Stomach (tissue), 4 donors: ENCODE data around the gene KHSRP.

Experiments
- CTCF ChIP-seq, 7 experiments: fragments of 450-650 bp in 4 of 7; fragments of 200-600 bp in 3 of 7; sonication (generic) in 3 of 7; IDR thresholded peaks; one replicate each; pipeline ENCODE4 v1.5.1; 2016 to 2019; ENCODE audit warnings: antibody characterized with exemption in 7 of 7, control low read depth in 2 of 7, mild to moderate bottlenecking in 1 of 7
- EP300 ChIP-seq: sonication (generic); formaldehyde crosslinking; IDR thresholded peaks from one replicate; pipeline ENCODE4 v1.6.1; 2017; ENCODE audit warnings: antibody characterized with exemption
- POLR2AphosphoS5 ChIP-seq, 3 donors: sonication (generic); formaldehyde crosslinking; IDR thresholded peaks; one replicate each; pipeline ENCODE4 v1.6.1; 2016; ENCODE audit warnings: antibody characterized with exemption in 3 of 3

DNA sequence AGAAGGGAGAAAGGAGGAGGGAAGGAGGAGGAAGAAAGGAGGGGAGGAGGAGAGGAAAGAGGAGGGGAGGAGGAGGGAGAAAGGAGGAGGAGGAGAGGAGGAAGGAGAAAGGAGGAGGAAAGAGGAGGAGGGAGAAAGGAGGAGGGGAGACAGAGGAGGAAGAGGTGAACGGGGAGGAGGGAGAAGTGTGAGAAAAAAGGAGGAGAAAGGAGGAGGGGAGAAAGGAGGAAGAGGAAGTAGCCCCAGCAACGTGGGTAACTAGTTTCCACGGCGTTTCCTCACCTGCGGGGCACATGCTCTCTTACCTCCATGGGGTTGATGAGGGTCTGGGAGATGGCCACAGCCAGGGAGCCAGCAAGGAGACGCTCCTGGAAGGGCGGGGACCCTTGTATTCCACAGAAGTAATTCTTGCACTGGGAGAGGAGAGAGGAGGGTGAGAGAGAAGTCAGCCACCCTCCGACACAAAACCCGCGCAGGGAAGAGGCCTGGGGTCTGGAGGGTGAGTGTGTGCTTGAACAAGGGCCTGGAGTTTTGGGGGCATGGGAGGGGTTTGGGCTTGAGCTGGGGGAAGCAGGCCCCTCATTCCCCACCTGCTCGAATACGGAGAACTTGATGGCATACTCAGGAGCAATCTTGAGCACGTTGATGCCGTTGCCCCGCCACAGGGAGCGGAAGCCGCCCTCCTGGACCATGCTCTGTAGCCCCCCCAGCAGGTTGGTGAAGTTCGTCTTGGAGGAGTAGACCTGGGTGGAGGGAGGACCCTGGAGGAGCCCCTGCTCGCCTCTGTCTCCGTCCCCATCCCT lies 5.0 kb upstream of the KHSRP start:
- TF ChIP-seq CTCF (IDR thresholded peaks at IDR 0.05) (no peak), POLR2AphosphoS5 (IDR thresholded peaks at IDR 0.05) (no peak), EP300 (no peak)
